Measurements from ENCODE around the gene SLC45A2.
A peak's percentile ranks its signal among the peaks of the same experiment; 100 is the strongest.
"Not testable (repeated sequence)": the region's sequence is repeated elsewhere in the genome, so short reads cannot be mapped to it uniquely, and the experiment has no call there.

The SLC45A2 gene

DNA sequence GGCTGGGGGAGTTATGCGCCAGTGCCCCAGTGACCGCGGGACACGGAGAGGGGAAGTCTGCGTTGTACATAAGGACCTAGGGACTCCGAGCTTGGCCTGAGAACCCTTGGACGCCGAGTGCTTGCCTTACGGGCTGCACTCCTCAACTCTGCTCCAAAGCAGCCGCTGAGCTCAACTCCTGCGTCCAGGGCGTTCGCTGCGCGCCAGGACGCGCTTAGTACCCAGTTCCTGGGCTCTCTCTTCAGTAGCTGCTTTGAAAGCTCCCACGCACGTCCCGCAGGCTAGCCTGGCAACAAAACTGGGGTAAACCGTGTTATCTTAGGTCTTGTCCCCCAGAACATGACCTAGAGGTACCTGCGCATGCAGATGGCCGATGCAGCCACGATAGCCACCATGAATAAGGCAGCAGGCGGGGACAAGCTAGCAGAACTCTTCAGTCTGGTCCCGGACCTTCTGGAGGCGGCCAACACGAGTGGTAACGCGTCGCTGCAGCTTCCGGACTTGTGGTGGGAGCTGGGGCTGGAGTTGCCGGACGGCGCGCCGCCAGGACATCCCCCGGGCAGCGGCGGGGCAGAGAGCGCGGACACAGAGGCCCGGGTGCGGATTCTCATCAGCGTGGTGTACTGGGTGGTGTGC is 48.0 kb downstream of the SLC45A2 start, which contains the start of gene RXFP3:
TSS of gene RXFP3 (plus strand) at position 6 of the 636 bp plus-strand sequence. CDS start at position 361, 355 bp downstream.
- Histone ChIP-seq H3K9me3 (ENCODE audit: control insufficient read depth, insufficient read depth, low read length) (no peaks in the 10 kb centered on the region), H3K9ac (ENCODE audit: low read depth, low read length) (peak within 1 kb of the TSS; percentile 38; the same call in 1 of the 2 replicates), H3K4me1 (ENCODE audit: insufficient read depth, low read length) (peaks cover under 1% of the 10 kb centered on the region), H3K36me3 (ENCODE audit: insufficient read depth, low read length) (no peaks in the 10 kb centered on the region)

DNA sequence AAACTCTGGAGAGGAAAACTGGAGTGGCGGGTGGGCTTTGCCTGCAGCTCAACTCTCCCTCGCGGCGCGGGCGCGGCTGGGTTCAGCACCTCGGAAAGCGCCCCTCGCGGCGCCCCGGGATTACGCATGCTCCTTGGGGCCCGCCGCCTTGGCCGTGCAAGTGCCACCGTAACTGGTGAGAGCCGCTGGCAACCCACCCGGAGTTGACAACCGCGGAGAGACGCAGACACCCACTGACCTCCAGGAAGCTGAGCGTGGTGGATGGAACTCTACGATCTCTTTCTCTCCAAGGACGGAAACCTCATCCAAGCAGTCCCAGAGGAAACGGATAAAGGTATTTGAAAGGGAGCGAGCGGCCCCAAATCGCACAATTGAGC is 48.5 kb downstream of the SLC45A2 start:
- H3K9me3 ChIP-seq (ENCODE audit: control insufficient read depth, insufficient read depth, low read length): no peaks in the 10 kb centered on the region
- peak overlapping the region; percentile 38; the same call in 1 of the 2 replicates for H3K9ac ChIP-seq (ENCODE audit: low read depth, low read length)

DNA sequence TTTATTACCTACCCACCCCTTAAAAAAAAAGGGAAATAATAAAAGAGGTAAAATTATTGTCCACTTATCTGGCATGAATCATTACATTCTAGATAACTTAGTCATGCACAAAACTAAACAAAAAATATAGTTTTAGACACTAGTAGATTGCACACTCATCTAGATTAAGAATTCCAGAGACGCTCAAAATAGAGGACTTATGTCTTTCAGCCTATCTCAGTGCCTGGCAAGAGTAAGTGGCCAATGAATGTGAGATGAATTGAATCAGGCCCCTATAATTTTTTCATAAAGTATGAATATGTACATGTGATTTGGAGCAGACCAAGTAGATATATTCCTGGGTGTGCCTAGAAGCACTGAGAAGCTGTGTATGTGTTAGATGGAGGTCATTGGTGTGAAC is 50.3 kb downstream of the SLC45A2 start:
- peaks cover 16% of the 10 kb centered on the region for H3K4me1 ChIP-seq (ENCODE audit: insufficient read depth, low read length)
- H3K9me3 ChIP-seq (ENCODE audit: control insufficient read depth, insufficient read depth, low read length): no peaks in the 10 kb centered on the region
- H3K36me3 ChIP-seq (ENCODE audit: insufficient read depth, low read length): no peaks in the 10 kb centered on the region
- no peak overlapping the region for H3K9ac ChIP-seq (ENCODE audit: low read depth, low read length)

More for the DNA sequence above, 48.5 kb downstream of the SLC45A2 start:
- Histone ChIP-seq H3K36me3 (ENCODE audit: insufficient read depth, low read length) (no peaks in the 10 kb centered on the region), H3K4me1 (ENCODE audit: insufficient read depth, low read length) (peaks cover 6% of the 10 kb centered on the region)

DNA sequence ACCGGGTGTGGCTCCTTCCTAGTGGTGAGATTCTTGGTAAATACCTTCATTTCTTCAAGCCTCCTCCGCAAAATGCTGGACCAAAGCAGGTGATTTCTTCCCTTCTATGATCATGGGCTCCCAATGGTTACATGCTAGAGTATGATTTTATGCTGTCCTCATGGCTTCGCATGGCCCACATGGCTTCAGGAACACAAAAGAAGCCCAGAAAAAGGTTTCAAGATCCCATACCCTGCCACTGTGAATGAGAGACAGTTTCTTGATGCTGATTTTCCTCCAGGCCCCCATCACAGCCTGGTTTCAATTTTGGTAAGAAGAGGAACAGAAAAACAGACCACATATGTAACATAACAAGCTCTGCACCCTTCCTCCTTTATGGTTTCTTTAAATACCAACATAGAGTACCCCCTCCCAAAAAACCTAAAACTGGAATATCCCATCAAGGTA is 50.7 kb downstream of the SLC45A2 start:
- Histone ChIP-seq H3K9me3 (ENCODE audit: control insufficient read depth, insufficient read depth, low read length) (no peaks in the 10 kb centered on the region), H3K9ac (ENCODE audit: low read depth, low read length) (no peak overlapping the region), H3K36me3 (ENCODE audit: insufficient read depth, low read length) (no peaks in the 10 kb centered on the region), H3K4me1 (ENCODE audit: insufficient read depth, low read length) (peaks cover 16% of the 10 kb centered on the region)

DNA sequence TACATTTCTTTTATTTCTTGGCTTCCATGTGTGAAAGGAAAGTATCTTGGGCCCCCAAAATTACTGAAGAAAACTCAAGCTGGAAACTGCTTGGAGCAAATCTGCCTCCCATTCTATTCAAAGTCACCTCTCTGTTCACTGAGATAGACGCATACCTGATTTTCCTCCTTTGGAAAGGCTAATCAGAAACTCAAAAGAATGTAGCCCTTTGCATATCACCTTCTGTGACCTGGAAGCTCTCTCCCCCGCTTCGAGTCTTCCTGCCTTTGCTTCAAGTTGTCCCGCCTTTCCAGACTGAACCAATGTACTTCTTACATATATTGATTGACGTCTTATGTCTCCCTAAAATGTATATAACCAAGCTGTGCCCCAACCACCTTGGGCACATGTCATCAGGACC is 53.4 kb downstream of the SLC45A2 start:
- Histone ChIP-seq H3K9ac (ENCODE audit: low read depth, low read length) (no peak overlapping the region), H3K36me3 (ENCODE audit: insufficient read depth, low read length) (no peaks in the 10 kb centered on the region), H3K4me1 (ENCODE audit: insufficient read depth, low read length) (peaks cover 16% of the 10 kb centered on the region), H3K9me3 (ENCODE audit: control insufficient read depth, insufficient read depth, low read length) (no peaks in the 10 kb centered on the region)

DNA sequence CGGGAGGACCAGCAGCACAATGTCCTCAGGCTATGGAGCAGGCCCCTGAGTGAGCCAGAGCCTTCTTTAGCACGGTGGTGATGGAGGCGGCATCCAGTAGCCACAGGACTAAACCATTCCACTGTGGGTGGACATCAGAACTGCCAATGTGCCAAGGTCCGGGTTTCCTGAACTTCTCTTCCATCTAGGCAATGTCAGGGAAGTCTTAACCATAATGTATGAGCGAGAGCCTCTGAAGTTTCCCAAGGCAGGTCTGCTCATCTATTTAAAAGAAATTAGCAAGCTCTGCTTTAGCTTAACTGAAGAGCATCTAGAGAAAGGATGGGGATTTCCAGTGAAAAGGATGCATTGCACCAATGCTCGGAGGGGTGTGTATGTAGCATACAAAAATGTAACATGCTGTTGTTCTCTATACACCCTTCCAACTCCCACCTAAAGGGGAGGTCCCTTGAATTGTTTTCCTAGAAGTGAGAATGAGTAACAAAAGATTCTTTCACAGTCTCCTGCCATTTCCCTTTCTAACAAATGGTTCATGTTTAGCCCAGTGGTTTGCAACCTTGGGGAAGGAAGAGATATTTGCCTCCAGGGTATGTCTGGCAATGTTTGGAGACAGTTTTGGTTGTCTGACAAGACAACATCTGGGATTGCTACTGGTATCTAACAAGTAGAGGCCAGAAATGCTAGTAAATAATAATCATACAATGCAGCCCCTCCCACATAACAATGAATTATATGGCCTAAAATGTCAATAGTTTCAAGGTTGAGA is 54.4 kb downstream of the SLC45A2 start:
- Histone ChIP-seq H3K4me1 (ENCODE audit: insufficient read depth, low read length) (peaks cover 16% of the 10 kb centered on the region), H3K9me3 (ENCODE audit: control insufficient read depth, insufficient read depth, low read length) (no peaks in the 10 kb centered on the region), H3K36me3 (ENCODE audit: insufficient read depth, low read length) (no peaks in the 10 kb centered on the region), H3K9ac (ENCODE audit: low read depth, low read length) (no peak overlapping the region)

DNA sequence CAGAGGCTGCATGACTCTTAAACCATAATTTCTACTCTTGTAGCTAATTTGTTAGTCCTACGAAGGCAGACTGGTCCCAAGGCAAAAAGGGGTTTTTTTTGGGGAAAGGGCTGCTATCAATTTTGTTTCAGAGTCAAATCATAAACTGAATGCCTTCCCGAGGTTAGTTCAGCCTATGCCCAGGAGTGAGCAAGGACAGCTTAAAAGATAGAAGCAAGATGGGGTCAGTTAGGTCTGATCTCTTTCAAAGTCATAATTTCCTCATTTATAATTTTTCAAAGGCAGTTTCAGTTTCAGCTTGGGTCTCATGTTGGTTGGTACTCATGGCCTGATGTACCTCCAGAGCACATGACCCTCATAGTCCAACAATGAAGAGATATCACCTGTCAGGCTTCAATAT is 56.2 kb downstream of the SLC45A2 start:
- no peaks in the 10 kb centered on the region for H3K36me3 ChIP-seq (ENCODE audit: insufficient read depth, low read length)
- H3K4me1 ChIP-seq (ENCODE audit: insufficient read depth, low read length): peaks cover 16% of the 10 kb centered on the region
- no peaks in the 10 kb centered on the region for H3K9me3 ChIP-seq (ENCODE audit: control insufficient read depth, insufficient read depth, low read length)
- no peak overlapping the region for H3K9ac ChIP-seq (ENCODE audit: low read depth, low read length)

DNA sequence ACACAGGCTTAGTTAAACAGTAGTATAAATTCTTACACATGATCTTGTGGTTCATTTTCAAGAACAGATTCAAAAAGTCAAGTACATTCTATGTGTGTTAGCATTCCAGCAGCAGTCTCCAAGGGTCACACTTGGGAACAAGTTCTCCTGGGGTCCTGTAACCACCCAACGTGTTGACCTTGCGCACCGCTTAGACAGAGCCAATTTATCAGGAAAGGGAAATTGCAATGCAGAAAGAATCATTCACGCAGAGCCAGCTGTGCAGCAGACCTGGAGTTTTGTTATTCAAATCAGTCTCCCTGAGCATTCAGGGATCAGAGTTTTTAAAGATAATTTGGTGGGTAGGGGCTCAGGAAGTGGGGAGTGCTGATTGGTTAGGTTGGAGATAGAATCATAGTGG is 56.8 kb downstream of the SLC45A2 start:
- Histone ChIP-seq H3K36me3 (ENCODE audit: insufficient read depth, low read length) (no peaks in the 10 kb centered on the region), H3K9me3 (ENCODE audit: control insufficient read depth, insufficient read depth, low read length) (no peaks in the 10 kb centered on the region), H3K9ac (ENCODE audit: low read depth, low read length) (no peak overlapping the region), H3K4me1 (ENCODE audit: insufficient read depth, low read length) (peaks cover 16% of the 10 kb centered on the region)

DNA sequence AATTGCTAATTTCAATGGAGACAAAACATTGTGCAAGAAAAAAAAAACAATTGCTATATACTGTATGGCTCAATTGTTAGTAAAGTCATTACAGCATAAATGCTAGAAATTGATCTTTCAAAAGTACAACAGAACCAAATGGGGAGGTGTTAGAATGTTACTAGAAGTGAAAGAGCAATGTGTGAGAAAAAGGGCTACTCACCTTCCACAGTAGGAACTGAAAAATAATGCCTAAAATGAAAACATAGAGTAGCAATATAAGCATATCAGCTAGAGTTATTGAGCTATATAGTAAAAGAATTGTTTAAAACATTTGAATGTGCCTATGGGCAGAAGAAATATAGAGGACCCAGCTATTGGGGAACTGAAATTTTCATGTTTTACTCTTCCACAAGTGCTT is 59.2 kb downstream of the SLC45A2 start:
- Histone ChIP-seq H3K36me3 (ENCODE audit: insufficient read depth, low read length) (no peaks in the 10 kb centered on the region), H3K9ac (ENCODE audit: low read depth, low read length) (no peak overlapping the region), H3K9me3 (ENCODE audit: control insufficient read depth, insufficient read depth, low read length) (no peaks in the 10 kb centered on the region), H3K4me1 (ENCODE audit: insufficient read depth, low read length) (peaks cover 3% of the 10 kb centered on the region; the same call in 1 of the 2 replicates)

DNA sequence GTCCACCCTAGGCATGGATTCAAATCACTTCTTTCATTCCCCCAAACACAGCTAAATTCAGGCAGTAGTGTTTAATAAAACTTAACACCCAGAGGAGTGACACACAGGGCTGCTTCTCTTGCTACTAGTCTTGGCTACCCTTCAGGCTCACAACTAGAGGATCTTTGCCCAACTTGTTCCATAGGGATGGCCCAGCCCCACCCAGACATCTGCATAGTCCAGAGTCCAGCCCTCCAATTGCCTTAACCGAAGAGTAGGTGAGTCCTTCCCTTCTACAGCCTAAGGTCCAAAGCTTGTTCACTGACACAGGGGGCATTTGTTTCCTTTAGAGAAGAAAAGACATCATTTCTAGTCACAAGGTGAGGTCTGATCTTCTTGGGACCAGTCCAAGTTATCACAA is 63.5 kb downstream of the SLC45A2 start:
- H3K9me3 ChIP-seq (ENCODE audit: control insufficient read depth, insufficient read depth, low read length): no peaks in the 10 kb centered on the region
- no peak overlapping the region for H3K9ac ChIP-seq (ENCODE audit: low read depth, low read length)

DNA sequence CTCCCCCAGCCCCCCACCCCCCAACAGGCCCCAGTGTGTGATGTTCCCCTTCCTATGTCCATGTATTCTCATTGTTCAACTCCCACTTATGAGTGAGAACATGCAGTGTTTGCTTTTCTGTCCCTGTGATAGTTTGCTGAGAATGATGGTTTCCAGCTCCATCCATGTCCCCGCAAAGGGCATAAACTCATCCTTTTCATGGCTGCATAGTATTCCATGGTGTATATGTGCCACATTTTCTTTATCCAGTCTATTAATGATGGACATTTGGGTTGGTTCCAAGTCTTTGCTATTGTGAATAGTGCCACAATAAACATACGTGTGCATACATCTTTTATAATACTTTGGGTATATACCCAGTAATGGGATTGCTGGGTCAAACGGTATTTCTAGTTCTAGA is 69.6 kb downstream of the SLC45A2 start:
- not testable (repeated sequence) for H3K9ac ChIP-seq (ENCODE audit: low read depth, low read length); H3K9me3 ChIP-seq (ENCODE audit: control insufficient read depth, insufficient read depth, low read length); H3K4me1 ChIP-seq (ENCODE audit: insufficient read depth, low read length); H3K36me3 ChIP-seq (ENCODE audit: insufficient read depth, low read length)

More for the DNA sequence above, 63.5 kb downstream of the SLC45A2 start:
- no peaks in the 10 kb centered on the region for H3K36me3 ChIP-seq (ENCODE audit: insufficient read depth, low read length)
- H3K4me1 ChIP-seq (ENCODE audit: insufficient read depth, low read length): no peaks in the 10 kb centered on the region

DNA sequence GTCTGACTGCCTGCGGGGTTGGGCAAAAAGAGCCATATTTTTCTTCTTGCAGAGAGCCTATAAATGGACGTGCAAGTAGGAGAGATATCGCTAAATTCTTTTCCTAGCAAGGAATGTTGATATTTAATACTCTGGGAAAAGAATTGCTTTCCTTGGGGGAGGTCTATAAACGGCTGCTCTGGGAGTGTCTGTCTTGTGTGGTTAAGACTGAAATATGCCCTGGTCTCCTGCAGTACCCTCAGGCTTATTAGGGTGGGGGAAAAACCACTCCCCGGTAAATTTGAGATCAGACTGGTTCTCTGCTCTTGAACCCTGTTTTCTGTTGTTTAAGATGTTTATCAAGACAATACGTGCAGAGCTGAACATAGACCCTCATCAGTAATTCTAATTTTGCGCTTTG is 78.2 kb downstream of the SLC45A2 start:
- H3K9ac ChIP-seq (ENCODE audit: low read depth, low read length); H3K4me1 ChIP-seq (ENCODE audit: insufficient read depth, low read length); H3K36me3 ChIP-seq (ENCODE audit: insufficient read depth, low read length): not testable (repeated sequence)
- H3K9me3 ChIP-seq (ENCODE audit: control insufficient read depth, insufficient read depth, low read length): peaks cover 17% of the 10 kb centered on the region

DNA sequence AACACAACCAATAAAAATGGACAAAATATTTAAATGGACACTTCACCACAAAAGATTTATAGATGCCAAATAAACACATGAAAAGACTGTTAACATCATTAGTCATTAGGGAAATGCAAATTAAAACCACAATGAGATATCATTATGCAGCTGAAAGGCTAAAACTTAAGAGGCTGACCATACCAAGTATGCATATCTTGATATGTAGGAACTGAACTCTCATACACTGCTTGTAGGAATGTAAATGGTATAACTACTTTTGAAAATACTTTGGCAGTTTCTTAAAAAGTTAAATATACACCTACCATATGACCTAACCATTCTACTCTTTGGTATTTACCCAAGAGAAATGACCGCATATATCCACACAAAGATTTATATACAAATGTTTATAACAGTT is 79.1 kb downstream of the SLC45A2 start:
- Histone ChIP-seq H3K9me3 (ENCODE audit: control insufficient read depth, insufficient read depth, low read length) (peaks cover 17% of the 10 kb centered on the region), H3K9ac (ENCODE audit: low read depth, low read length) (no peak overlapping the region), H3K36me3 (ENCODE audit: insufficient read depth, low read length) (no peaks in the 10 kb centered on the region), H3K4me1 (ENCODE audit: insufficient read depth, low read length) (no peaks in the 10 kb centered on the region)

DNA sequence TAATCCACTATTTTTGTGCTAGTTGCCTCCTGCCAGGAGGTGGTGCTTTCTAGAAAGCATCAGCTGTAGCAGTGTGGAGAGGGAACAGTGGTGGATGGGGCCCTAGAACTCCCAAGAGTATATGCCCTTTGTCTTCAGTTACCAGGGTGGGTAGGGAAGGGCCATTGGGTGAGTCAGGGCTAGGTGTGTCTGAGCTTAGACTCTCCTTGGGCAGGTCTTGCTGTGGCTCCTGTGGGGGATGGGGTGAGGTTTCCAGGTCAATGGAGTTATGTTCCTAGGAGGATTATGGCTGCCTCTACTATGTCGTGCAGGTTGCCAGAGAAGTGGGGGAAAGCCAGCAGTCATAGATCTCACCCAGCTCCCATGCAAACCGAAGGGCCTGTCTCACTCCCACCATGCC is 81.4 kb downstream of the SLC45A2 start:
- Histone ChIP-seq H3K9ac (ENCODE audit: low read depth, low read length) (no peak overlapping the region), H3K4me1 (ENCODE audit: insufficient read depth, low read length) (no peaks in the 10 kb centered on the region), H3K9me3 (ENCODE audit: control insufficient read depth, insufficient read depth, low read length) (peaks cover 11% of the 10 kb centered on the region), H3K36me3 (ENCODE audit: insufficient read depth, low read length) (no peaks in the 10 kb centered on the region)

DNA sequence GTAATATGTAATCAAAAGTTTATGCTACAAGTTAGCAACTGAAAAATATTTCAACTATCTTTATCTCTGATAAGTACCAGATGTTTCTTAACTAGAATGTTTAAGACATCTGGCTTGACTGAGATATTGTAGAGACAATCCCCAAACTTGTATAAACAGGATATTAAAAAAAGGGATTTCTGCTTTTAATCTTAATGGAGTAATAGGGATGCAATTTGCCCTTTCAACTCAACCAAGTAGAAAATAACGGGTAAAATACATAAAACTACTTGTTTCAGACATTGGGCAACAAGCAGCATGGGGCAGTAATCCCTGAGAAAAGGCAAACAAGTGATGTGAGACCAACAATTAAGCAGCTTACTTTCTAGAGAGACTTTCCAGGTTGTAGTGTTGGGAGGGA is 83.3 kb downstream of the SLC45A2 start:
- Histone ChIP-seq H3K36me3 (ENCODE audit: insufficient read depth, low read length) (no peaks in the 10 kb centered on the region), H3K9ac (ENCODE audit: low read depth, low read length) (no peak overlapping the region), H3K9me3 (ENCODE audit: control insufficient read depth, insufficient read depth, low read length) (0 out of 2 replicates have a peak, but pooled peaks cover 3% of the 10 kb centered on the region), H3K4me1 (ENCODE audit: insufficient read depth, low read length) (no peaks in the 10 kb centered on the region)
